GM12801 (cell line): ENCODE measurements around the gene AGBL4.

Experiments used
- TF ChIP-seq, protein P1 (sequence below): IDR thresholded peaks from one replicate; pipeline ENCODE4 v1.5.1; 2011; ENCODE audit warnings: control low read depth; ENCODE audit not compliant: insufficient read length; ENCODE audit errors: extremely low read depth

The AGBL4 gene

DNA sequence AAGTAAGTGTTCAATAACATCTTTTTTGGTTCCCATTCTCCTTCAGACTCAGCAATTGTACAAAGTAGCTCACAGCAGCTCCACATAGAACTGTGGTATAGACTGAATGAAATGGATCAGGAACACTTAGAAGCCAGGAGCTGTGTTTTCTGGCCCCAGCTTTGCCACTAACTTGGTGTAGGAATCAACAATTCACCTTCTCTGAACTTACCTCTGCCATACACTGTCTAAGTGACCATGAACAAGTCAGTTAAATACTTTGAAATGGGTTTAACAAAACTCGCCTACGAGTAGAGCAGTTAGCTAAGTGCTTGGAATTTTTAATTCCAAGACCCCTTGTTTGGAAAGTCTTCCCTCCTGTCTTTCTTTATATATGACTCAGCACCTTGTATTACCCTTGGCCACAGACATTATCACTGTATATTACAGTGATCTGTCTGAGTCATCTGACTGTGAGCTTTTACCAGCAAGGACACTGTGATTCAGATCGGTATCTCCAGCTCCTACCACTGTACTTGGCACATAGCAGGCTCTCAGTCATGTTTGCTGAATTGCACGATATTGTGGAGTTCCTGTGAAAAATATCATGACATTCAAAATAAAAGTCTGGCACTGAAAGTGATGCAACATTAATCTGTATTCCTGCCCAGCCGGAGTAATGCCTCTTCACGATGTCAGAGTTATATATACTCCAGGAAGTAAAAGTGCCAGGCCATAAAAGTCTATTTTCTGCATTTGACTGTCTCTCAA lies 1145.4 kb downstream of the AGBL4 start:
- TF ChIP-seq, protein P1, sequence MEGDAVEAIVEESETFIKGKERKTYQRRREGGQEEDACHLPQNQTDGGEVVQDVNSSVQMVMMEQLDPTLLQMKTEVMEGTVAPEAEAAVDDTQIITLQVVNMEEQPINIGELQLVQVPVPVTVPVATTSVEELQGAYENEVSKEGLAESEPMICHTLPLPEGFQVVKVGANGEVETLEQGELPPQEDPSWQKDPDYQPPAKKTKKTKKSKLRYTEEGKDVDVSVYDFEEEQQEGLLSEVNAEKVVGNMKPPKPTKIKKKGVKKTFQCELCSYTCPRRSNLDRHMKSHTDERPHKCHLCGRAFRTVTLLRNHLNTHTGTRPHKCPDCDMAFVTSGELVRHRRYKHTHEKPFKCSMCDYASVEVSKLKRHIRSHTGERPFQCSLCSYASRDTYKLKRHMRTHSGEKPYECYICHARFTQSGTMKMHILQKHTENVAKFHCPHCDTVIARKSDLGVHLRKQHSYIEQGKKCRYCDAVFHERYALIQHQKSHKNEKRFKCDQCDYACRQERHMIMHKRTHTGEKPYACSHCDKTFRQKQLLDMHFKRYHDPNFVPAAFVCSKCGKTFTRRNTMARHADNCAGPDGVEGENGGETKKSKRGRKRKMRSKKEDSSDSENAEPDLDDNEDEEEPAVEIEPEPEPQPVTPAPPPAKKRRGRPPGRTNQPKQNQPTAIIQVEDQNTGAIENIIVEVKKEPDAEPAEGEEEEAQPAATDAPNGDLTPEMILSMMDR, result no peak

DNA sequence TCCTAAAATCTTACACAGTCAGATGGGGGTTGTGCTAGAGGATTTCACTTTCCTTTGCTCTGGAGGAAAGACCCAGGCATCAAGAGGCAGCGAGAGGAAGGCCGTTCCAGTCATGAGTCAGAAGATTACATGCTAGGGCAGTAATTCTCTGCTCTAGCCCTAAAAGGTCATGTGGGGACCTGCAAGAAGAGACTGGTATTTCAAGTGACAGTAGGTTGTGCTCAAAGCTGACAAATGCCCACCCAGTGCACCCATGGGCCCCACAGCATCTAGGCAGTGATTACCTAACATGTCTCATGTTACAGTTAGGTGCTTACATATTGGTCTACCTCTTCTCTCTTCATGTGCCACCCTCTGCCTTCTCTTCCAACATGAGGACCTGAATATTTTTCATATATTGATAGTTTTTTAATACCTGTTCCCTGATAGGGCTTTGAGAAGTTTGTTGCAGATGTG lies 1147.4 kb downstream of the AGBL4 start:
- TF ChIP-seq, protein P1, result no peak

GRCh38 chr1:48875552-48876329 lies 1148.0 kb downstream of the AGBL4 start:
- TF ChIP-seq, protein P1, result no peak

GRCh38 chr1:48873944-48874343 lies 1149.8 kb downstream of the AGBL4 start:
- TF ChIP-seq, protein P1, result no peak

- TF ChIP-seq, protein P1, result no peak
Measured at GRCh38 chr1:48870596-48870995, 1153.2 kb downstream of the AGBL4 start.

GRCh38 chr1:48869116-48869893 lies 1154.4 kb downstream of the AGBL4 start:
- TF ChIP-seq, protein P1, result no peak

DNA sequence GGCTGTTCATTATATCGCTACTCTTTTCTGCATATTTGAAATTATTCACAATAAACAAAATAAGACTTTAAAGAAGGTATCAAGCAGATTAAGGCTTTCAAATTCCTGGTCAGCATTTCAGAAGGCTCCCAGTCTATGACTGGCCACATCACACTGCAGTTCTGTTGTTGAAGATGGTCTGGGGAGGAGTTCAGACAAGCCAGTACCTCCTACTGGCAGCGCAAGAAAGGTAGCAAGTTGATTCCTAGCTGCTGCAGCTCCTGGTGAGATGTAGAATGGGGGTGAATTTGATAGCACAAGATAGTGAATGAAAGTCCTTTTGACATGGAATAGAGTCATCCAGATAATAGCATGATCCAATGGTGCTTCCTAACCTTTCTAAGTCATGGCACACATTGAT lies 1158.8 kb downstream of the AGBL4 start:
- TF ChIP-seq, protein P1, result no peak
